Ascending aorta (tissue), 2 donors: Measurements from ENCODE around the gene ATP9A. TPM values are rescaled to one million over a fixed set of nuclear protein-coding genes. Genes with fewer than 3 reads are reported as not detected.

ENCODE experiments used
- DNase-seq, 2 donors: peaks; one replicate each; pipeline ENCODE4 v3.0.0-alpha.2; 2019; ENCODE audit warnings: low spot score in 2 of 2
- H3K27ac ChIP-seq, 2 donors: fragments of 200-600 bp; sonication (generic); one replicate each; pipeline ENCODE4 v1.5.1; 2016 to 2017; ENCODE audit warnings: mild to moderate bottlenecking in 1 of 2
- H3K27me3 ChIP-seq: fragments of 200-600 bp; sonication (generic); one replicate; pipeline ENCODE4 v1.5.1; 2017
- H3K36me3 ChIP-seq, 2 donors: fragments of 200-600 bp; sonication (generic); one replicate each; pipeline ENCODE4 v1.5.1; 2016
- H3K4me1 ChIP-seq, 2 donors: fragments of 200-600 bp; sonication (generic); one replicate each; pipeline ENCODE4 v1.5.1; 2016 to 2017; ENCODE audit warnings: mild to moderate bottlenecking in 1 of 2
- H3K4me3 ChIP-seq, 2 donors: fragments of 200-600 bp; sonication (generic); one replicate each; pipeline ENCODE4 v1.5.1; 2016 to 2017; ENCODE audit warnings: mild to moderate bottlenecking in 1 of 2
- H3K9me3 ChIP-seq, 2 donors: fragments of 200-600 bp; sonication (generic); one replicate each; pipeline ENCODE4 v1.5.1; 2016
- intact Hi-C: fragments of 100-400 bp; cut with DNase I; formaldehyde crosslinking; loops from one replicate; pipeline ENCODE4 v1.15.1; 2023
- total RNA-seq: library from RNA; depleted of rRNA; stranded (reverse); fragments of >200 nt; gene quantifications from one replicate; pipeline ENCODE4 v1.1.0, GENCODE V29; 2016
- TF ChIP-seq, protein P1 (sequence below), 3 experiments: fragments of 200-600 bp in 2 of 3; fragments of 450-650 bp in 1 of 3; sonication (generic) in 2 of 3; IDR thresholded peaks; one replicate each; pipeline ENCODE4 v1.5.1; 2016 to 2019; ENCODE audit warnings: antibody characterized with exemption in 3 of 3, mild to moderate bottlenecking in 1 of 3, moderate library complexity in 1 of 3

ATP9A gene
- total RNA-seq, 1 donor from 2014 or later = 14.5 TPM

- Histone ChIP-seq H3K36me3 (no peaks in the 10 kb centered on the region), H3K27ac (no peak overlapping the region), H3K4me1 (peaks cover 3 to 5% of the 10 kb centered on the region in 2 donors), H3K9me3 (no peaks in the 10 kb centered on the region), H3K4me3 (no peak overlapping the region), H3K27me3 (no peaks in the 10 kb centered on the region)
- TF ChIP-seq, protein P1, sequence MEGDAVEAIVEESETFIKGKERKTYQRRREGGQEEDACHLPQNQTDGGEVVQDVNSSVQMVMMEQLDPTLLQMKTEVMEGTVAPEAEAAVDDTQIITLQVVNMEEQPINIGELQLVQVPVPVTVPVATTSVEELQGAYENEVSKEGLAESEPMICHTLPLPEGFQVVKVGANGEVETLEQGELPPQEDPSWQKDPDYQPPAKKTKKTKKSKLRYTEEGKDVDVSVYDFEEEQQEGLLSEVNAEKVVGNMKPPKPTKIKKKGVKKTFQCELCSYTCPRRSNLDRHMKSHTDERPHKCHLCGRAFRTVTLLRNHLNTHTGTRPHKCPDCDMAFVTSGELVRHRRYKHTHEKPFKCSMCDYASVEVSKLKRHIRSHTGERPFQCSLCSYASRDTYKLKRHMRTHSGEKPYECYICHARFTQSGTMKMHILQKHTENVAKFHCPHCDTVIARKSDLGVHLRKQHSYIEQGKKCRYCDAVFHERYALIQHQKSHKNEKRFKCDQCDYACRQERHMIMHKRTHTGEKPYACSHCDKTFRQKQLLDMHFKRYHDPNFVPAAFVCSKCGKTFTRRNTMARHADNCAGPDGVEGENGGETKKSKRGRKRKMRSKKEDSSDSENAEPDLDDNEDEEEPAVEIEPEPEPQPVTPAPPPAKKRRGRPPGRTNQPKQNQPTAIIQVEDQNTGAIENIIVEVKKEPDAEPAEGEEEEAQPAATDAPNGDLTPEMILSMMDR (IDR thresholded peaks at IDR 0.05) = no peak
- intact Hi-C loops = loop anchor here (5.0 kb wide), 1 partner anchor 34 kb away; the partner anchor contains the start of gene ATP9A
- DNase-seq = no peak
These were observed 35.1 kb downstream of the ATP9A start for GRCh38 chr20:51733070-51733469.

DNA sequence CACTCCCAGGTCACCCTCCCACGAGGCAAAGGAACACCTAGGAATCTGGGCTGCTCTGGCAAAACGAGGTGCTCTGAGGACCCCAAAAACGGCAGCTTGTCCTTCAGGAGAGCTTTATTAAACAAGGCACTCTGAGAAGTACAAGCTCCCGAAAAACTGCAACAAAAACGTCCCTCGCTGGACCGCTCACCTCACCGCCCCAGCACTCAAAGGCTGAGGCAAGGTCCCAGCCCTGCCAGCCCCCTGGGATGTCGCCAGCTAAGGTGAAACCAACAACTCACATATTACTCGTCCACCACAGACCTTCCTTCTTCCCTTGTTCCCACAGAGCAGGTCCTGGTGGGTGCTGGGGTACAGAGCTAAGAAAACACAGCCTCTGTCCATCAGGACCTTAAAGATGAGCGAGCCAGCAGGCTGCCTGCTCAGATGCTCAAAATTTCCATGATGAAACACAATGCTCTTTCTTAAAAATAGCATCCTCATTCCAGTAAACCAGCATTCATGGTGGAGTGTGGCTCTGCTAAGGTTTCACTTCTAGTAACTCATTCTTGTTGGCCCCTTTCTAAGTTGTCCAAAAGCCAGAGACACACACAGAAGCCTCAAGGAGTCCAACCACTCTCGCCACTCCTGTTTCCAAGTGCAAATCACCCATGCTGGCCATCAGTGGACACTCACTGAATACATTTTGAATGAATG is 35.9 kb downstream of the ATP9A start:
- peak overlapping the region in 1 of 2 donors; percentile 33 for H3K4me3 ChIP-seq
- peak overlapping the region; percentile 34 to 66 for H3K27ac ChIP-seq
- no peaks in the 10 kb centered on the region for H3K36me3 ChIP-seq
- intact Hi-C loops = loop anchor here (5.0 kb wide), 1 partner anchor 35 kb away; the partner anchor contains the start of gene ATP9A
- no peak for DNase-seq
- TF ChIP-seq, protein P1 (IDR thresholded peaks at IDR 0.05) = no peak
- no peaks in the 10 kb centered on the region for H3K9me3 ChIP-seq
- no peaks in the 10 kb centered on the region for H3K27me3 ChIP-seq
- H3K4me1 ChIP-seq = peaks cover 3 to 5% of the 10 kb centered on the region in 2 donors

GRCh38 chr20:51731731-51732095 is 36.5 kb downstream of the ATP9A start:
- peak overlapping the region; percentile 34 to 66 for H3K27ac ChIP-seq
- H3K4me1 ChIP-seq = peaks cover 3 to 5% of the 10 kb centered on the region in 2 donors
- no peaks in the 10 kb centered on the region for H3K27me3 ChIP-seq
- H3K9me3 ChIP-seq = no peaks in the 10 kb centered on the region
- no peaks in the 10 kb centered on the region for H3K36me3 ChIP-seq
- intact Hi-C loops = loop anchor here (5.0 kb wide), 1 partner anchor 36 kb away; the partner anchor contains the start of gene ATP9A
- TF ChIP-seq, protein P1 (IDR thresholded peaks at IDR 0.05) = no peak
- no peak for DNase-seq
- H3K4me3 ChIP-seq = peak overlapping the region in 1 of 2 donors; percentile 33

DNA sequence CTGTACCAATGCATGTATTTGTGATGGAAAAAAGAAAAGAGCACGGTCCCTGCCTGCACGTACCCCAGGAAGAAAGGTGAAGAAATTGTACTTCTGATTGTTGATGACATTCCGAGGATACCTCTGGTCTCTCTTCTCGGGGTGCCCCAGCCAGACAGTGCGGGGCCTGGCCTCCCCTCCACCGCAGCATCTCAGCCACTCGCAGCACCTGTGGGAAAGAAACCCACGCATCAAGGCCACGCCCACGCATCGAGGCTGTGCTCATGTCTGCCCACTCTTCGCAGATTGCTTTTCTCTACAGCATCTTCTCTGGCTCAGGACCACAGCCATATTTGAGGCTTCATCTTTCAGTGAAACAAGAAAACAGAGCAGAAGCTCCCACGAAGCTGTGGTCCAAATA is 38.4 kb downstream of the ATP9A start:
- TF ChIP-seq, protein P1 (IDR thresholded peaks at IDR 0.05) = no peak
- H3K27me3 ChIP-seq = no peaks in the 10 kb centered on the region
- H3K4me1 ChIP-seq = peaks cover 0 to 3% of the 10 kb centered on the region in 2 donors
- H3K9me3 ChIP-seq = no peaks in the 10 kb centered on the region
- peaks cover 4 to 7% of the 10 kb centered on the region in 2 donors for H3K36me3 ChIP-seq
- no peak overlapping the region for H3K4me3 ChIP-seq
- no peak for DNase-seq
- no peak overlapping the region for H3K27ac ChIP-seq
- intact Hi-C loops = loop anchor here (5.0 kb wide), 1 partner anchor 38 kb away; the partner anchor contains the start of gene ATP9A

GRCh38 chr20:51728737-51729136 is 39.5 kb downstream of the ATP9A start:
- Histone ChIP-seq H3K4me1 (peaks cover 0 to 3% of the 10 kb centered on the region in 2 donors), H3K9me3 (no peaks in the 10 kb centered on the region), H3K27ac (no peak overlapping the region), H3K4me3 (no peak overlapping the region), H3K36me3 (peaks cover 6 to 18% of the 10 kb centered on the region in 2 donors), H3K27me3 (no peaks in the 10 kb centered on the region)
- TF ChIP-seq, protein P1 (IDR thresholded peaks at IDR 0.05) = no peak
- no peak for DNase-seq
- intact Hi-C loops = no loop called here
